Adrenal gland (tissue), 12 donors: ENCODE measurements around the gene NOP9. TPM values are rescaled to one million over a fixed set of nuclear protein-coding genes. Genes with fewer than 3 reads are reported as not detected.

Experiments
- DNase-seq, 7 donors: peaks; one replicate each; pipeline ENCODE4 v3.0.0-alpha.2; 2019 to 2020
- H3K27ac ChIP-seq, 5 donors: fragments of 200-600 bp; sonication (generic) in 4 of 5; 1 replicate in 3 of 5; 2 replicates in 2 of 5; pipeline versions ENCODE4 v1.5.1 to v1.8.0; 2016 to 2020; ENCODE audit warnings: mild to moderate bottlenecking in 1 of 5
- H3K27me3 ChIP-seq: fragments of 200-600 bp; 2 replicates; pipeline ENCODE4 v1.8.0; 2021
- H3K36me3 ChIP-seq, 2 donors: fragments of 200-600 bp; replicated peaks in 1 of 2; 1 replicate in 1 of 2; 2 replicates in 1 of 2; pipeline versions ENCODE4 v1.5.1 to v1.8.0; 2018 to 2022
- H3K4me1 ChIP-seq, 2 donors: fragments of 200-600 bp; replicated peaks in 1 of 2; 1 replicate in 1 of 2; 2 replicates in 1 of 2; pipeline versions ENCODE4 v1.5.1 to v1.8.0; 2018 to 2021
- H3K4me3 ChIP-seq, 4 donors: fragments of 200-600 bp; sonication (generic) in 3 of 4; one replicate each; pipeline ENCODE4 v1.5.1; 2016 to 2018
- H3K9me3 ChIP-seq, 3 donors: fragments of 200-600 bp; sonication (generic) in 1 of 3; replicated peaks in 1 of 3; 1 replicate in 2 of 3; 2 replicates in 1 of 3; pipeline versions ENCODE4 v1.5.1 to v1.8.0; 2016 to 2021
- CTCF ChIP-seq, 6 experiments: fragments of 450-650 bp in 4 of 6; fragments of 200-600 bp in 2 of 6; sonication (generic) in 1 of 6; IDR thresholded peaks; 1 replicate in 5 of 6; 2 replicates in 1 of 6; pipeline versions ENCODE4 v1.5.1 to v1.8.0; 2016 to 2021; ENCODE audit warnings: antibody characterized with exemption in 6 of 6, mild to moderate bottlenecking in 2 of 6, moderate library complexity in 1 of 6
- POLR2A ChIP-seq, 2 donors: fragments of 450-650 bp; IDR thresholded peaks; one replicate each; pipeline ENCODE4 v1.6.1; 2017; ENCODE audit warnings: antibody characterized with exemption in 2 of 2, mild to moderate bottlenecking in 2 of 2, moderate library complexity in 1 of 2
- WGBS, 4 donors: extraction: QIAGEN DNeasy Blood & Tissue Kit in 2 of 4; methylation state at CpG; one replicate each; pipeline versions ENCODE4 v1.1.5 to v1.1.7; 2013 to 2017; 5-methylcytosine and 5-hydroxymethylcytosine counted together
- intact Hi-C, 2 donors: fragments of 100-400 bp; cut with DNase I; formaldehyde crosslinking; loops; one replicate each; pipeline versions ENCODE4 v1.14.1 to v1.15.0; 2022 to 2023
- polyA plus RNA-seq, 3 donors: library from polyadenylated mRNA; stranded (reverse); fragments of 200-250 nt in 2 of 3; fragments of 350-450 nt in 1 of 3; fragmentation: Illumina TruSeq in 1 of 3; extraction: RNeasy Lipid Tissue Mini Kit (QIAGEN cat#74804) in 1 of 3; gene quantifications; one replicate each; pipeline ENCODE4 v1.2.3, GENCODE V29; 2013 to 2014
- total RNA-seq, 9 donors: library from RNA; depleted of rRNA in 4 of 9; stranded (reverse); fragments of >200 nt in 4 of 9; fragments of 120-200 nt in 1 of 9; fragmentation: NEBNext Ultra II Directional in 1 of 9; extraction: Animal tissue kit (Norgen Biotek cat#: 25700) in 1 of 9; gene quantifications; one replicate each; pipeline versions ENCODE4 v1.1.0 to v1.2.4, GENCODE V29; 2013 to 2023
- donor health status: healthy with polysubstance abuse.
- donor health status: Bipolar disorder and iron deficiency.
- donor health status: DM: yes; HTN: yes; CAD: no.
- donor health status: DM: no; HTN: no; CAD: no.
- donor health status: DM: no; HTN: no; CAD: no.
- donor health status: DM: yes; HTN: yes; CAD: no.

NOP9 gene
- total and polyA plus RNA-seq, 12 donors, result 9.1 to 28.2 (median 18.2) TPM

- Histone ChIP-seq H3K4me3 (no peak overlapping the region), H3K4me1 (peaks cover 20 to 52% of the 10 kb centered on the region in 2 donors), H3K36me3 (peaks cover 0 to 45% of the 10 kb centered on the region in 2 donors), H3K9me3 (no peaks in the 10 kb centered on the region), H3K27me3 (no peaks in the 10 kb centered on the region), H3K27ac (no peak overlapping the region)
- intact Hi-C loops, result loop anchor here in 1 of 2 donors (10.0 kb wide), 1 partner anchor 64 kb away; the partner anchor contains the start of gene TINF2
- DNase-seq, result no peak
- 70 to 80% (median 76%) methylated on average over 7 of the region's 7 CpGs for WGBS, 4 donors
- TF ChIP-seq CTCF (IDR thresholded peaks at IDR 0.05), result peak in 2 of 6 experiments; percentile 23 to 32
- no peak for TF ChIP-seq POLR2A (IDR thresholded peaks at IDR 0.05)
Measured at GRCh38 chr14:24308342-24309124, 8.9 kb downstream of the NOP9 start.

- H3K4me1 ChIP-seq, result peaks cover 20 to 52% of the 10 kb centered on the region in 2 donors
- 70 to 75% (median 72%) methylated on average over 5 of the region's 5 CpGs for WGBS, 4 donors
- TF ChIP-seq POLR2A (IDR thresholded peaks at IDR 0.05) (no peak), CTCF (IDR thresholded peaks at IDR 0.05) (no peak)
Measured at GRCh38 chr14:24309538-24310264, 10.1 kb downstream of the NOP9 start, which contains the start of gene LTB4R2. Gene LTB4R2 (plus strand): TSS chr14:24310140. CDS start chr14:24310665, 525 bp downstream.

GRCh38 chr14:24310265-24310645, 10.6 kb downstream of the NOP9 start:
- Histone ChIP-seq H3K4me3 (peak overlapping the region in 2 of 4 donors; percentile 21 to 64), H3K27ac (peak overlapping the region in 4 of 5 donors; percentile 68 to 97 (median 88)), H3K36me3 (peaks cover 0 to 28% of the 10 kb centered on the region in 2 donors), H3K9me3 (no peaks in the 10 kb centered on the region), H3K4me1 (peaks cover 20 to 52% of the 10 kb centered on the region in 2 donors), H3K27me3 (no peaks in the 10 kb centered on the region)
- intact Hi-C loops, result no loop called here
- TF ChIP-seq POLR2A (IDR thresholded peaks at IDR 0.05) (no peak), CTCF (IDR thresholded peaks at IDR 0.05) (no peak)
- WGBS, 4 donors, result 35 to 42% (median 39%) methylated on average over 4 to 5 of the region's 5 CpGs
- peak in 1 of 7 donors; percentile 36 for DNase-seq

More at GRCh38 chr14:24309538-24310264, 10.1 kb downstream of the NOP9 start, which contains the start of gene LTB4R2:
- H3K9me3 ChIP-seq, result no peaks in the 10 kb centered on the region
- DNase-seq, result peak in 1 of 7 donors; percentile 21
- no peaks in the 10 kb centered on the region for H3K27me3 ChIP-seq
- H3K36me3 ChIP-seq, result peaks cover 0 to 33% of the 10 kb centered on the region in 2 donors
- H3K27ac ChIP-seq, result peak within 1 kb of the TSS; percentile 68 to 97 (median 83)
- intact Hi-C loops, result loop anchor here in 1 of 2 donors (10.0 kb wide), 1 partner anchor 65 kb away; the partner anchor contains the start of gene TINF2
- H3K4me3 ChIP-seq, result peak within 1 kb of the TSS in 3 of 4 donors; percentile 21 to 64 (median 41)
